Measurements from ENCODE around the gene KCTD15. TPM values are rescaled to one million over a fixed set of nuclear protein-coding genes. Genes with fewer than 3 reads are reported as not detected.

KCTD15 gene
- total RNA-seq, 4 donors from 2014 or later: 91.3 to 117 (median 95.0) TPM

DNA sequence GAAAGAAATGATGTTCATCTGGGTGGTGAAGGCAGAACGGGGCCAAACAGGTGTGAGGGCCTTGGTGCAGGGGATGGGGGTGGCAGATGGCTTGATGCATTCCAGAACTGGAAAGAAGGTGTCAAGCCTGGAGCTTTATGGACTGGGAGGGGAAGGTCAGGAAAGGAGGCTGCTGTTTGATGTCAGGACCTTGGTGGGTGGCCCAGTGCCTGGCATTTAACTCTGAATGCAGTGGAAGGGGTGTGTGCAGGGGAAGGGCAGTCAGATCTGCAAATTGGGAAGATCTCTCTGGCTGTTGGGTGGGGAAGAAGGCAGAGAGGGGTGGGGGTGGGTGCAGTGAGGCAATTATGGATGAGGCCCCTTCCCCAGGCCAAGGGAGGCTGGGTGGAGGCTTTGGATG, 11.7 kb downstream of the KCTD15 start:
- 75% methylated on average over 1 of the region's 1 CpG for WGBS
- no peak for TF ChIP-seq POLR2A (IDR thresholded peaks at IDR 0.05; ENCODE audit: low read depth)
- TF ChIP-seq EP300 (IDR thresholded peaks at IDR 0.05): no peak
- TF ChIP-seq, protein P1, sequence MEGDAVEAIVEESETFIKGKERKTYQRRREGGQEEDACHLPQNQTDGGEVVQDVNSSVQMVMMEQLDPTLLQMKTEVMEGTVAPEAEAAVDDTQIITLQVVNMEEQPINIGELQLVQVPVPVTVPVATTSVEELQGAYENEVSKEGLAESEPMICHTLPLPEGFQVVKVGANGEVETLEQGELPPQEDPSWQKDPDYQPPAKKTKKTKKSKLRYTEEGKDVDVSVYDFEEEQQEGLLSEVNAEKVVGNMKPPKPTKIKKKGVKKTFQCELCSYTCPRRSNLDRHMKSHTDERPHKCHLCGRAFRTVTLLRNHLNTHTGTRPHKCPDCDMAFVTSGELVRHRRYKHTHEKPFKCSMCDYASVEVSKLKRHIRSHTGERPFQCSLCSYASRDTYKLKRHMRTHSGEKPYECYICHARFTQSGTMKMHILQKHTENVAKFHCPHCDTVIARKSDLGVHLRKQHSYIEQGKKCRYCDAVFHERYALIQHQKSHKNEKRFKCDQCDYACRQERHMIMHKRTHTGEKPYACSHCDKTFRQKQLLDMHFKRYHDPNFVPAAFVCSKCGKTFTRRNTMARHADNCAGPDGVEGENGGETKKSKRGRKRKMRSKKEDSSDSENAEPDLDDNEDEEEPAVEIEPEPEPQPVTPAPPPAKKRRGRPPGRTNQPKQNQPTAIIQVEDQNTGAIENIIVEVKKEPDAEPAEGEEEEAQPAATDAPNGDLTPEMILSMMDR (IDR thresholded peaks at IDR 0.05): no peak
- Histone ChIP-seq H3K4me3 (no peak overlapping the region), H3K27ac (replicated peaks in 1 of 4) (no peak overlapping the region), H3K27me3 (no peaks in the 10 kb centered on the region), H3K36me3 (peaks cover 26 to 97% (median 72%) of the 10 kb centered on the region in 4 donors), H3K4me1 (peaks cover 21 to 39% (median 31%) of the 10 kb centered on the region in 4 donors), H3K9me3 (no peaks in the 10 kb centered on the region)
- DNase-seq (ENCODE audit: extremely low spot score): no peak
- intact Hi-C loops (cut with DNase I): no loop called here

GRCh38 chr19:33809960-33810359, 13.3 kb downstream of the KCTD15 start:
- Histone ChIP-seq H3K36me3 (peaks cover 27 to 93% (median 75%) of the 10 kb centered on the region in 4 donors), H3K4me3 (no peak overlapping the region), H3K27ac (replicated peaks in 1 of 4) (no peak overlapping the region), H3K27me3 (no peaks in the 10 kb centered on the region), H3K9me3 (no peaks in the 10 kb centered on the region), H3K4me1 (peaks cover 8 to 23% (median 17%) of the 10 kb centered on the region in 4 donors)
- intact Hi-C loops (cut with DNase I): no loop called here
- TF ChIP-seq, protein P1 (IDR thresholded peaks at IDR 0.05): no peak
- TF ChIP-seq POLR2A (IDR thresholded peaks at IDR 0.05; ENCODE audit: low read depth): no peak
- TF ChIP-seq POLR2AphosphoS5 (IDR thresholded peaks at IDR 0.05): no peak
- no peak for TF ChIP-seq EP300 (IDR thresholded peaks at IDR 0.05)
- no peak for DNase-seq (ENCODE audit: extremely low spot score)
- 53% methylated on average over 2 of the region's 6 CpGs for WGBS

GRCh38 chr19:33810821-33811220, 14.2 kb downstream of the KCTD15 start:
- Histone ChIP-seq H3K9me3 (no peaks in the 10 kb centered on the region), H3K27ac (replicated peaks in 1 of 4) (no peak overlapping the region), H3K36me3 (peaks cover 27 to 85% (median 73%) of the 10 kb centered on the region in 4 donors), H3K4me1 (peaks cover 5 to 15% (median 8%) of the 10 kb centered on the region in 4 donors), H3K4me3 (no peak overlapping the region), H3K27me3 (no peaks in the 10 kb centered on the region)
- WGBS: 96% methylated on average over 10 of the region's 11 CpGs
- TF ChIP-seq EP300 (IDR thresholded peaks at IDR 0.05): no peak
- no peak for TF ChIP-seq POLR2AphosphoS5 (IDR thresholded peaks at IDR 0.05)
- TF ChIP-seq, protein P1 (IDR thresholded peaks at IDR 0.05): no peak
- no peak for TF ChIP-seq POLR2A (IDR thresholded peaks at IDR 0.05; ENCODE audit: low read depth)
- no peak for DNase-seq (ENCODE audit: extremely low spot score)
- intact Hi-C loops (cut with DNase I): no loop called here

DNA sequence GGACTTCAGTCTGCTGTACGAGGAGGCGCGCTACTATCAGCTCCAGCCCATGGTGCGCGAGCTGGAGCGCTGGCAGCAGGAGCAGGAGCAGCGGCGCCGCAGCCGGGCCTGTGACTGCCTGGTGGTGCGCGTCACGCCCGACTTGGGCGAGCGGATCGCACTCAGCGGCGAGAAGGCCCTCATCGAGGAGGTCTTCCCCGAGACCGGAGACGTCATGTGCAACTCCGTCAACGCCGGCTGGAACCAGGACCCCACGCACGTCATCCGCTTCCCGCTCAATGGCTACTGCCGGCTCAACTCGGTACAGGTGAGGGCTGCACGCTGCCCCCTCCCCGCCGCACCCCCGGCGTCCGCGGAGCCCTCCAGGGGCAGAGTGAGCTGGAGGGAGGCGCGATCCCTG, 14.6 kb downstream of the KCTD15 start:
- Histone ChIP-seq H3K9me3 (no peaks in the 10 kb centered on the region), H3K36me3 (peaks cover 27 to 81% (median 73%) of the 10 kb centered on the region in 4 donors), H3K27ac (replicated peaks in 1 of 4) (no peak overlapping the region), H3K4me3 (no peak overlapping the region), H3K27me3 (no peaks in the 10 kb centered on the region), H3K4me1 (peaks cover 3 to 11% (median 5%) of the 10 kb centered on the region in 4 donors)
- DNase-seq (ENCODE audit: extremely low spot score): no peak
- TF ChIP-seq, protein P1 (IDR thresholded peaks at IDR 0.05): no peak
- TF ChIP-seq EP300 (IDR thresholded peaks at IDR 0.05) (no peak), POLR2A (IDR thresholded peaks at IDR 0.05; ENCODE audit: low read depth) (no peak), POLR2AphosphoS5 (IDR thresholded peaks at IDR 0.05) (no peak)
- intact Hi-C loops (cut with DNase I): no loop called here
- WGBS: 95% methylated on average over 33 of the region's 41 CpGs

All from esophagus muscularis mucosa (tissue), 4 donors.